Trophoblast cell (in vitro differentiated cells and primary cell): ENCODE measurements around the gene ASMT.
A peak's percentile ranks its signal among the peaks of the same experiment; 100 is the strongest.
"Not testable (repeated sequence)": the region's sequence is repeated elsewhere in the genome, so short reads cannot be mapped to it uniquely, and the experiment has no call there.

Experiments
- DNase-seq, 2 donors: peaks; one replicate each; pipeline ENCODE4 v3.0.0-alpha.2; 2016
- H2AFZ ChIP-seq: 2 replicates; pipeline ENCODE4 v1.6.1; 2013; ENCODE audit warnings: low read length, moderate library complexity, mild to moderate bottlenecking; ENCODE audit not compliant: insufficient read depth, poor library complexity
- H2AK5ac ChIP-seq: 2 replicates; pipeline ENCODE4 v1.6.1; 2013; ENCODE audit warnings: mild to moderate bottlenecking, low read length
- H2BK120ac ChIP-seq: 2 replicates; pipeline ENCODE4 v1.6.1; 2013; ENCODE audit warnings: low read length, mild to moderate bottlenecking, moderate library complexity; ENCODE audit not compliant: insufficient read depth, poor library complexity
- H2BK12ac ChIP-seq: 2 replicates; pipeline ENCODE4 v1.6.1; 2013; ENCODE audit warnings: mild to moderate bottlenecking, low read length, moderate library complexity
- H2BK5ac ChIP-seq: 2 replicates; pipeline ENCODE4 v1.6.1; 2013; ENCODE audit warnings: low read length, low read depth, moderate library complexity, mild to moderate bottlenecking; ENCODE audit not compliant: poor library complexity
- H3K14ac ChIP-seq: 2 replicates; pipeline ENCODE4 v1.6.1; 2013; ENCODE audit warnings: mild to moderate bottlenecking, low read length
- H3K18ac ChIP-seq: 2 replicates; pipeline ENCODE4 v1.6.1; 2013; ENCODE audit warnings: mild to moderate bottlenecking, low read length
- H3K23ac ChIP-seq: 2 replicates; pipeline ENCODE4 v1.6.1; 2013; ENCODE audit warnings: low read length
- H3K27ac ChIP-seq: 2 replicates; pipeline ENCODE4 v1.5.1; 2013; ENCODE audit warnings: low read depth, mild to moderate bottlenecking, inconsistent platforms, low read length, moderate library complexity
- H3K27me3 ChIP-seq: 2 replicates; pipeline ENCODE4 v1.6.1; 2013; ENCODE audit warnings: inconsistent platforms, mild to moderate bottlenecking, low read length, moderate library complexity; ENCODE audit not compliant: insufficient read depth
- H3K36me3 ChIP-seq, 2 experiments: 1 replicate in 1 of 2; 2 replicates in 1 of 2; pipeline ENCODE4 v1.6.1; 2013; ENCODE audit warnings: low read length in 2 of 2, mild to moderate bottlenecking in 2 of 2, moderate library complexity in 1 of 2; ENCODE audit not compliant: insufficient read depth in 2 of 2, control insufficient read depth in 1 of 2
- H3K4ac ChIP-seq: 2 replicates; pipeline ENCODE4 v1.6.1; 2013; ENCODE audit warnings: low read depth, mild to moderate bottlenecking, low read length, moderate library complexity
- H3K4me1 ChIP-seq, 2 experiments: 1 replicate in 1 of 2; 2 replicates in 1 of 2; pipeline ENCODE4 v1.6.1; 2013; ENCODE audit warnings: low read length in 2 of 2, mild to moderate bottlenecking in 2 of 2, moderate library complexity in 1 of 2; ENCODE audit not compliant: insufficient read depth in 2 of 2, control insufficient read depth in 1 of 2
- H3K4me2 ChIP-seq: 2 replicates; pipeline ENCODE4 v1.6.1; 2013; ENCODE audit warnings: inconsistent platforms, mild to moderate bottlenecking, low read length, moderate library complexity
- H3K4me3 ChIP-seq: 2 replicates; pipeline ENCODE4 v1.5.1; 2013; ENCODE audit warnings: mild to moderate bottlenecking, low read depth, low read length, inconsistent platforms
- H3K79me1 ChIP-seq: one replicate; pipeline ENCODE4 v1.6.1; 2013; ENCODE audit warnings: low read length
- H3K79me2 ChIP-seq: 2 replicates; pipeline ENCODE4 v1.6.1; 2013; ENCODE audit warnings: low read length, mild to moderate bottlenecking; ENCODE audit not compliant: control insufficient read depth, insufficient read depth, poor library complexity
- H3K9ac ChIP-seq: 2 replicates; pipeline ENCODE4 v1.6.1; 2013; ENCODE audit warnings: mild to moderate bottlenecking, low read length
- H3K9me3 ChIP-seq: 2 replicates; pipeline ENCODE4 v1.6.1; 2013; ENCODE audit warnings: low read depth, mild to moderate bottlenecking, control low read depth, inconsistent platforms, low read length; ENCODE audit not compliant: insufficient read depth
- H4K12ac ChIP-seq: 2 replicates; pipeline ENCODE4 v1.6.1; 2013; ENCODE audit warnings: low read depth, mild to moderate bottlenecking, low read length, moderate library complexity
- H4K8ac ChIP-seq: 2 replicates; pipeline ENCODE4 v1.6.1; 2013; ENCODE audit warnings: low read depth, mild to moderate bottlenecking, low read length, moderate library complexity
- H4K91ac ChIP-seq: one replicate; pipeline ENCODE4 v1.6.1; 2013; ENCODE audit warnings: low read depth, mild to moderate bottlenecking, low read length, moderate library complexity
- WGBS: extraction: QIAGEN DNeasy Blood & Tissue Kit; methylation state at CpG from one replicate; pipeline ENCODE4 v1.1.7; 2013; ENCODE audit warnings: missing lambda C conversion rate; ENCODE audit not compliant: insufficient read length, insufficient coverage; ENCODE audit errors: extremely low coverage; 5-methylcytosine and 5-hydroxymethylcytosine counted together

The ASMT gene

DNA sequence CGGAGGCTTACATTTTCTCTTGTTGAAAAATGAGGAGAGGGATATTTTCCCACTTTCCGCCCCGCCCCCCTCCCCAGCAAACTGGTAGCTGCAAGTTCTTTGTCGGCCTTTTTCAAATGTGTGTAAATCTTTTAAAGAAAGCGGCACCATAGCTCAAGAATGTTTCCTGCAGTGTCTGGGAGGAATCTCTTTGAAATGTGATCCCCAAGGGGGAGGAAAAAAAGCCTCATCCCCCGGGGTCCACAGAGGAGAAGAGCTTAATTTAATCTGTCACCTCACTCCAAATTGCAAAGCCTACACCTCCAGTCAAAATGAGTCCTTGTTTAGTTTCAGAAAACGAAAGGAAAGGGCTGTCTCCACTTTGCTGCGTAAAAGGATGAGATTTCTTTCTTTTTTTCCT lies 34.8 kb downstream of the ASMT start:
- Histone ChIP-seq H3K4me1 (peaks cover 0 to 2% of the 10 kb centered on the region in 2 experiments), H3K4me3 (no peak overlapping the region), H3K36me3 (no peaks in the 10 kb centered on the region), H2AK5ac (no peak overlapping the region), H4K8ac (no peak overlapping the region), H3K79me2 (no peaks in the 10 kb centered on the region), H3K79me1 (no peaks in the 10 kb centered on the region), H4K91ac (no peak overlapping the region), H2BK12ac (no peak overlapping the region), H3K23ac (no peak overlapping the region), H3K9me3 (peaks cover 6% of the 10 kb centered on the region), H2BK120ac (no peak overlapping the region), H3K4me2 (no peak overlapping the region), H2BK5ac (no peak overlapping the region), H3K4ac (no peak overlapping the region), H3K27ac (no peak overlapping the region), H3K27me3 (no peaks in the 10 kb centered on the region), H3K14ac (no peak overlapping the region), H4K12ac (no peak overlapping the region), H3K18ac (no peak overlapping the region), H2AFZ (no peak overlapping the region), H3K9ac (no peak overlapping the region)
- WGBS: no CpG with 5 or more reads among the region's 8 CpGs
- no peak for DNase-seq

DNA sequence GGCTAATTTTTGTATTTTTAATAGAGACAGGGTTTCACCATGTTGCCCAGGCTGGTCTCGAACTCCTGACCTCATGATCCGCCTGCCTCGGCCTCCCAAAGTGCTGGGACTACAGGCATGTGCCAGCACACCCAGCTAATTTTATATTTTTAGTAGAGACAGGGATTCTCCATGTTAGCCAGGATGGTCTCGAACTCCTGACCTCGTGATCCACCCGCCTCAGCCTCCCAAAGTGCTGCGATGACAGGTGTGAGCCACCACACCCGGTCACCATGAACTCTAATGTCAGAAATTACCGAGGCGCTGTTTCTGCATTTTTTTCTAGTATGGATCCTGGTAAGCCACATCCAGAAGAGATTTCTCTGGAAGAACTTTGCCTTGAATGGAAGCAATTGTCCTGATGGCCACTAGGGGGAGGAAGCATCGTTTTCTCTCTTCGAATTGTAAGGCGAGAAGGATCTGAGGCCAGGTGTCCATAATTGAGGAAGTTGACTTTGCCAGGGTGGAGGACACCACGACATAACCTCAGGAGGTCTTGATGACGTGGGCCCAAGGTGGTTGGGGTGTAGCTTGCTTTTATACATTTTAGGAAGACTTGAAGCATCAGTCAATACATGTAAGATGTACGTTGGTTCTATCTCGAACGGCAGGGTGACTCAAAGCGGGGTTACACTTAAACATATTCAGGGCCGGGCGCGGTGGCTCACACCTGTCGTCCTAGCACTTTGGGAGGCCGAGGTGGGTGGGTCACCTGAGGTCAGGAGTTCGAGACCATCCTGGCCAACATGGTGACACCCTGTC lies 37.4 kb downstream of the ASMT start:
- H2BK5ac ChIP-seq, H3K27me3 ChIP-seq, H3K4ac ChIP-seq, H4K12ac ChIP-seq, H3K4me2 ChIP-seq, H2AFZ ChIP-seq, H3K4me3 ChIP-seq, H4K91ac ChIP-seq, H3K18ac ChIP-seq, H2BK120ac ChIP-seq, H2BK12ac ChIP-seq, H2AK5ac ChIP-seq, H3K4me1 ChIP-seq, H3K14ac ChIP-seq, H3K79me2 ChIP-seq, H3K36me3 ChIP-seq, H3K27ac ChIP-seq, H4K8ac ChIP-seq, H3K79me1 ChIP-seq, H3K9ac ChIP-seq, H3K9me3 ChIP-seq, H3K23ac ChIP-seq: not testable (repeated sequence)
- DNase-seq: peak; percentile 25 to 71
- no CpG with 5 or more reads among the region's 25 CpGs for WGBS

DNA sequence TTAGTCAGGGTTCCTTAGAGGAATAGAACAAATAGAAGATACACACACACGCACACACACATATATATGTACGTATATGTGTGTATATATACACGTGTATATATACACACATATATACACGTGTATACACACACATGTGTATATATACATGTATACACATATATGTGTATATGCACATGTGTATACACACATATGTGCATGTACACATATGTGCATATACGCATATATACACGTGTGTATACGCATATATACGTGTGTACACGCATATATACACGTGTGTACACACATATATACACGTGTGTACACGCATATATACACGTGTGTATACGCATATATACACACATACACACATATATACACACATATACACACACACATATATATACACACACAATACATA lies 41.5 kb downstream of the ASMT start:
- no peaks in the 10 kb centered on the region for H3K36me3 ChIP-seq
- WGBS: no CpG with 5 or more reads among the region's 14 CpGs
- peaks cover 4% of the 10 kb centered on the region for H3K9me3 ChIP-seq
- H3K79me1 ChIP-seq: no peaks in the 10 kb centered on the region
- no peak overlapping the region for H3K27ac ChIP-seq
- no peaks in the 10 kb centered on the region for H3K27me3 ChIP-seq
- H2AFZ ChIP-seq: no peak overlapping the region
- H2AK5ac ChIP-seq: no peak overlapping the region
- H3K18ac ChIP-seq: no peak overlapping the region
- H4K12ac ChIP-seq: no peak overlapping the region
- no peak for DNase-seq
- H3K14ac ChIP-seq: no peak overlapping the region
- no peak overlapping the region for H4K8ac ChIP-seq
- H2BK120ac ChIP-seq: no peak overlapping the region
- no peaks in the 10 kb centered on the region for H3K4me1 ChIP-seq
- H3K4ac ChIP-seq: no peak overlapping the region
- no peak overlapping the region for H3K4me3 ChIP-seq
- H3K23ac ChIP-seq: no peak overlapping the region
- no peak overlapping the region for H4K91ac ChIP-seq
- H3K9ac ChIP-seq: no peak overlapping the region
- no peak overlapping the region for H2BK12ac ChIP-seq
- no peak overlapping the region for H2BK5ac ChIP-seq
- no peaks in the 10 kb centered on the region for H3K79me2 ChIP-seq
- H3K4me2 ChIP-seq: no peak overlapping the region

DNA sequence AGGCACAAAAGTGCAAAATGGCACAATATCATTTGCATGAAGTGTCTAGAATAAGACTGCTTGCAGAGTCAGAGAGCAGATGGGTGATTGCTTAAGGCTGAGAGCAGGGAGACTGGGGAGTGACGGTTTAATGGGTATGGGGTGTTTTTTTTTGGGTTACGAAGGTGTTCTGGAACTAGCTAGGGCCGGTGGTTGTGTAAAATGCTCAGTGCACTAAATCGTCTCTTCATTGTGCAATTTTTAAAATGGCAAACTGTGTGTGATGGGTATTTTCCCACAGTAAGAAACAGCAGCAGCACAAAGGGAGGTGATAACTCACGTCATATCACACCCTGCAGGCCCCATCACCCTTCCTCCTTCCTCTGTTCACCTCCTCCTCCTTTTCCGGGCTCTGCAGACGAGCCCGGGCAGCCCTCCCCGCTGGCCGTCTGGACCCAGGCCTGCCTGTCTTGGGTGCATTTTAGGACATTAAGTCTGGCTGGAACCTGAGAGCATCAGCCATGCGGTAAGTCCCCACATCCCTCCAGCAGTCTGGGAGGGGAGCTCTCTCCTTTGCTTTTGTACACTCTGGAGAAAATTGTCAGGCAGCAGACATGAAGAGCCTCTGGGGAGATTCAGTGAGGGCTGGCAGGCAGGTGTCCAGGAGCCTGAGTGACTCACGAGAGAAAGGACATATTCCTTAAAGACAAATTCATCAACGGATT lies 42.7 kb downstream of the ASMT start:
- H3K27me3 ChIP-seq: no peaks in the 10 kb centered on the region

More for the DNA sequence above, 42.7 kb downstream of the ASMT start:
- no peak overlapping the region for H3K4me3 ChIP-seq
- no peak overlapping the region for H2BK120ac ChIP-seq
- H3K14ac ChIP-seq: no peak overlapping the region
- peak overlapping the region; percentile 74 for H3K23ac ChIP-seq
- H3K79me1 ChIP-seq: no peaks in the 10 kb centered on the region
- no peak overlapping the region for H4K91ac ChIP-seq
- H3K4me2 ChIP-seq: no peak overlapping the region
- H2BK5ac ChIP-seq: no peak overlapping the region
- WGBS: no CpG with 5 or more reads among the region's 13 CpGs
- no peaks in the 10 kb centered on the region for H3K36me3 ChIP-seq
- no peak overlapping the region for H4K8ac ChIP-seq
- H2BK12ac ChIP-seq: no peak overlapping the region
- DNase-seq: no peak
- peaks cover 4% of the 10 kb centered on the region for H3K9me3 ChIP-seq
- no peak overlapping the region for H4K12ac ChIP-seq
- H2AFZ ChIP-seq: no peak overlapping the region
- H3K4me1 ChIP-seq: no peaks in the 10 kb centered on the region
- H3K9ac ChIP-seq: no peak overlapping the region
- H3K18ac ChIP-seq: no peak overlapping the region
- H3K27ac ChIP-seq: no peak overlapping the region
- H2AK5ac ChIP-seq: no peak overlapping the region
- H3K79me2 ChIP-seq: no peaks in the 10 kb centered on the region
- no peak overlapping the region for H3K4ac ChIP-seq
